Natural killer cell (primary cell): Measurements from ENCODE around the gene PEAK1. TPM values are rescaled to one million over a fixed set of nuclear protein-coding genes. Genes with fewer than 3 reads are reported as not detected.

Experiments
- ATAC-seq, 3 donors: fragments of 150-1000 bp in 2 of 3; fragments of 200-7000 bp in 1 of 3; cut with Tn5 transposase; 1 replicate in 1 of 3; 2 replicates in 2 of 3; pipeline ENCODE4 v1.10.0; 2021; ENCODE audit warnings: mild to moderate bottlenecking in 2 of 3, moderate library complexity in 2 of 3
- DNase-seq, 2 donors: peaks; one replicate each; pipeline versions ENCODE4 v3.0.0 to v3.0.0-alpha.2; 2013 to 2021; ENCODE audit warnings: mixed read lengths in 1 of 2
- H3K27ac ChIP-seq: one replicate; pipeline ENCODE4 v1.5.1; 2013; ENCODE audit warnings: mild to moderate bottlenecking, low read length
- H3K27me3 ChIP-seq: one replicate; pipeline ENCODE4 v1.6.1; 2013; ENCODE audit warnings: low read length; ENCODE audit not compliant: control insufficient read depth, insufficient read depth
- H3K36me3 ChIP-seq: one replicate; pipeline ENCODE4 v1.6.1; 2013; ENCODE audit warnings: low read length; ENCODE audit not compliant: control insufficient read depth, insufficient read depth
- H3K4me1 ChIP-seq: one replicate; pipeline ENCODE4 v1.6.1; 2013; ENCODE audit warnings: low read length; ENCODE audit not compliant: control insufficient read depth, insufficient read depth
- H3K4me3 ChIP-seq: one replicate; pipeline ENCODE4 v1.5.1; 2013; ENCODE audit warnings: low read length
- H3K9me3 ChIP-seq: one replicate; pipeline ENCODE4 v1.6.1; 2013; ENCODE audit warnings: low read length; ENCODE audit not compliant: control insufficient read depth, insufficient read depth
- H3K27ac Mint-ChIP-seq, 2 donors: one replicate each; pipeline ENCODE4 v1.8.0; 2022; ENCODE audit warnings: mild to moderate bottlenecking in 2 of 2, mixed read lengths in 2 of 2, moderate library complexity in 1 of 2
- H3K27me3 Mint-ChIP-seq, 2 donors: one replicate each; pipeline ENCODE4 v1.8.0; 2022; ENCODE audit warnings: low read depth in 2 of 2, mixed read lengths in 2 of 2
- H3K36me3 Mint-ChIP-seq: one replicate; pipeline ENCODE4 v1.8.0; 2022; ENCODE audit warnings: mixed read lengths
- H3K4me1 Mint-ChIP-seq, 2 donors: one replicate each; pipeline ENCODE4 v1.8.0; 2022; ENCODE audit warnings: mixed read lengths in 2 of 2
- H3K4me3 Mint-ChIP-seq: one replicate; pipeline ENCODE4 v1.8.0; 2022; ENCODE audit warnings: mild to moderate bottlenecking, moderate library complexity, mixed read lengths
- H3K9me3 Mint-ChIP-seq, 2 donors: one replicate each; pipeline ENCODE4 v1.8.0; 2022; ENCODE audit warnings: mixed read lengths in 2 of 2
- CTCF ChIP-seq: fragments of 200-600 bp; IDR thresholded peaks from one replicate; pipeline ENCODE4 v1.8.0; 2022; ENCODE audit warnings: antibody characterized with exemption
- WGBS: methylation state at CpG from one replicate; pipeline ENCODE4 v1.1.7; 2013; ENCODE audit warnings: missing lambda C conversion rate; ENCODE audit not compliant: insufficient coverage; 5-methylcytosine and 5-hydroxymethylcytosine counted together
- intact Hi-C: fragments of 100-400 bp; cut with micrococcal nuclease; formaldehyde crosslinking; loops from one replicate; pipeline ENCODE4 v1.14.2; 2022
- total RNA-seq, 4 donors: library from RNA; stranded (reverse); fragments of 120-200 nt in 1 of 4; gene quantifications; one replicate each; pipeline versions ENCODE4 v1.2.3 to v1.2.4, GENCODE V29; 2013 to 2022

The PEAK1 gene
- total RNA-seq, 3 donors from 2014 or later (not counting 1 experiment from before 2014, with no cell fraction given), result 59.3 to 73.9 (median 69.1) TPM

DNA sequence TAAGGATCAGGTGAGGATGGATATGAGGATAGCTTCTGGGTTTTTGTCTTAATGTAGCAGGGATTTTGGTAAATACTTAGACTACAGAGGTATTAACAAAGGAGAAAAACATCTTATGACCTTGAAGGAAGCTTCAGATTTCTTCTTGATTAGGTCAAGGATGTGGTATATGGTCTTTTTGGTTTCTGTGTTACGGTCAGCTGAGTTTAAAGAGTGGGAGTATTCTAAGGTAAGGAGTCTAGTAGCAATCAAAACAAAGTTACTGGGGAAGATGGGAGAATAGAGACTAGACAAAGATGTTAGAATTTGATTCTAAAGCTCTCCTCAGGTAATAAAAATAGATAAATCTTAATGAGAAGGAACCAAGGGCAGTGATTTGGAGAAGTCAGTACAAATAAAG, 7.0 kb upstream of the PEAK1 start:
- peaks cover 4% of the 10 kb centered on the region for H3K4me1 ChIP-seq
- H3K4me3 Mint-ChIP-seq, result no peak overlapping the region
- no peaks in the 10 kb centered on the region for H3K36me3 ChIP-seq
- no peaks in the 10 kb centered on the region for H3K9me3 ChIP-seq
- no peaks in the 10 kb centered on the region for H3K27me3 Mint-ChIP-seq
- no peaks in the 10 kb centered on the region for H3K27me3 ChIP-seq
- H3K4me1 Mint-ChIP-seq, result peaks cover 56 to 61% of the 10 kb centered on the region in 2 donors
- H3K27ac Mint-ChIP-seq, result peak overlapping the region; percentile 36 to 63
- no peaks in the 10 kb centered on the region for H3K36me3 Mint-ChIP-seq
- ATAC-seq (peak in 1 of 3 donors; percentile 50), DNase-seq (no peak)
- intact Hi-C loops, result no loop called here
- H3K27ac ChIP-seq, result no peak overlapping the region
- H3K4me3 ChIP-seq, result no peak overlapping the region
- no peak for TF ChIP-seq CTCF
- 0% methylated on average over 1 of the region's 1 CpG for WGBS
- no peaks in the 10 kb centered on the region for H3K9me3 Mint-ChIP-seq

DNA sequence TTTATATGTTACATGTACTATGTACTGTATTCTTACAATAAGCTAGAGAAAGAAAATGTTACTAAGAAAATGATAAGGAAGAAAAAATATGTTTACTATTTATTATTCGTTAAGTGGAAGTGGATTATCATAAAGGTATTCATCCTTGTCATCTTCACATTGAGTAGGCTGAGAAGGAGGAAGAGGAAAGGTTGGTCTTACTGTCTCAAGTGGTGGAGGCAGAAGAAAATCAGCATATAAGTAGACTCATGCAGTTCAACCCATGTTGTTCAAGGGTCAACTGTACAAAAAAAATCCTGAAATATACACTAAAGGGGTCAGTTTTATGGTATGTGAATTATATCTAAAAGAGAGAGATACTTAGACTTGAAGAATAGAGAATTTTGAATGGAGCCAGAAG, 6.5 kb upstream of the PEAK1 start:
- H3K27ac Mint-ChIP-seq, result peak overlapping the region; percentile 36 to 63
- Histone ChIP-seq H3K36me3 (no peaks in the 10 kb centered on the region), H3K27me3 (no peaks in the 10 kb centered on the region), H3K27ac (no peak overlapping the region), H3K4me3 (no peak overlapping the region), H3K4me1 (peaks cover 7% of the 10 kb centered on the region), H3K9me3 (no peaks in the 10 kb centered on the region)
- intact Hi-C loops, result no loop called here
- no peaks in the 10 kb centered on the region for H3K27me3 Mint-ChIP-seq
- no peak for ATAC-seq
- WGBS, result 55% methylated on average over 1 of the region's 1 CpG
- no peak for DNase-seq
- H3K4me1 Mint-ChIP-seq, result peaks cover 61 to 66% of the 10 kb centered on the region in 2 donors
- no peak for TF ChIP-seq CTCF
- H3K4me3 Mint-ChIP-seq, result no peak overlapping the region
- no peaks in the 10 kb centered on the region for H3K36me3 Mint-ChIP-seq
- no peaks in the 10 kb centered on the region for H3K9me3 Mint-ChIP-seq

- Histone ChIP-seq H3K27ac (no peak overlapping the region), H3K4me3 (no peak overlapping the region), H3K9me3 (no peaks in the 10 kb centered on the region), H3K4me1 (peaks cover 11% of the 10 kb centered on the region), H3K36me3 (no peaks in the 10 kb centered on the region), H3K27me3 (no peaks in the 10 kb centered on the region)
- 95% methylated on average over 3 of the region's 3 CpGs for WGBS
- intact Hi-C loops, result no loop called here
- ATAC-seq (no peak), DNase-seq (no peak)
- H3K27me3 Mint-ChIP-seq, result no peaks in the 10 kb centered on the region
- H3K4me1 Mint-ChIP-seq, result peaks cover 62 to 67% of the 10 kb centered on the region in 2 donors
- no peaks in the 10 kb centered on the region for H3K9me3 Mint-ChIP-seq
- H3K4me3 Mint-ChIP-seq, result no peak overlapping the region
- no peak for TF ChIP-seq CTCF
- H3K36me3 Mint-ChIP-seq, result no peaks in the 10 kb centered on the region
- H3K27ac Mint-ChIP-seq, result no peak overlapping the region
These were observed 5.2 kb upstream of the PEAK1 start for GRCh38 chr15:77425104-77425503.

- 0% methylated on average over 3 of the region's 3 CpGs for WGBS
- ATAC-seq, result no peak
- no peak for TF ChIP-seq CTCF
These were observed 1.4 kb upstream of the PEAK1 start for GRCh38 chr15:77421370-77421700.

More at GRCh38 chr15:77421370-77421700, 1.4 kb upstream of the PEAK1 start:
- H3K27ac Mint-ChIP-seq, result peak overlapping the region; percentile 98 to 99
- H3K9me3 ChIP-seq, result no peaks in the 10 kb centered on the region
- H3K4me3 Mint-ChIP-seq, result peak overlapping the region; percentile 100
- H3K9me3 Mint-ChIP-seq, result no peaks in the 10 kb centered on the region
- no peaks in the 10 kb centered on the region for H3K36me3 Mint-ChIP-seq
- no peaks in the 10 kb centered on the region for H3K27me3 ChIP-seq
- H3K36me3 ChIP-seq, result no peaks in the 10 kb centered on the region
- peaks cover 15% of the 10 kb centered on the region for H3K4me1 ChIP-seq
- intact Hi-C loops, result loop anchor here (5.0 kb wide), 1 partner anchor 234 kb away; no protein-coding TSS in a partner anchor
- peaks cover 54 to 65% of the 10 kb centered on the region in 2 donors for H3K4me1 Mint-ChIP-seq
- no peak for DNase-seq
- peak overlapping the region; percentile 87 for H3K27ac ChIP-seq
- peak overlapping the region; percentile 62 for H3K4me3 ChIP-seq
- H3K27me3 Mint-ChIP-seq, result no peaks in the 10 kb centered on the region
